AG09319 (cell line): ENCODE results near the gene NALCN.

Experiments used
- DNase-seq: peaks from one replicate; pipeline ENCODE4 v3.0.0-alpha.2; 2010; ENCODE audit warnings: low read depth; ENCODE audit errors: extremely low read depth
- CTCF ChIP-seq: IDR thresholded peaks from 2 replicates; pipeline ENCODE4 v1.5.1; 2011; ENCODE audit warnings: low read depth, mild to moderate bottlenecking, inconsistent platforms, low read length, moderate library complexity

The NALCN gene

GRCh38 chr13:101267656-101268055, 148.7 kb downstream of the NALCN start:
- TF ChIP-seq CTCF = no peak
- no peak for DNase-seq

GRCh38 chr13:101265934-101266333, 150.4 kb downstream of the NALCN start:
- DNase-seq = no peak
- no peak for TF ChIP-seq CTCF

GRCh38 chr13:101264931-101265330, 151.4 kb downstream of the NALCN start:
- no peak for TF ChIP-seq CTCF
- DNase-seq = no peak

- no peak for DNase-seq
- no peak for TF ChIP-seq CTCF
These were observed 154.0 kb downstream of the NALCN start for GRCh38 chr13:101262306-101262705.

GRCh38 chr13:101258509-101258908, 157.8 kb downstream of the NALCN start:
- no peak for DNase-seq

GRCh38 chr13:101258071-101258470, 158.2 kb downstream of the NALCN start:
- peak; percentile 23 for DNase-seq
- no peak for TF ChIP-seq CTCF

More at GRCh38 chr13:101258509-101258908, 157.8 kb downstream of the NALCN start:
- no peak for TF ChIP-seq CTCF

GRCh38 chr13:101248739-101249514, 167.4 kb downstream of the NALCN start:
- DNase-seq = no peak
- no peak for TF ChIP-seq CTCF
